C4-2B (cell line): ENCODE measurements around the gene SYNGR4.

Experiments used
- ZFX ChIP-seq: fragments of 450-650 bp; IDR thresholded peaks from 2 replicates; pipeline ENCODE4 v1.6.1; 2017
- TF ChIP-seq, protein P1 (sequence below): fragments of 450-650 bp; conservative IDR thresholded peaks from 2 replicates; pipeline ENCODE4 v1.5.1; 2017; ENCODE audit warnings: mild to moderate bottlenecking

DNA sequence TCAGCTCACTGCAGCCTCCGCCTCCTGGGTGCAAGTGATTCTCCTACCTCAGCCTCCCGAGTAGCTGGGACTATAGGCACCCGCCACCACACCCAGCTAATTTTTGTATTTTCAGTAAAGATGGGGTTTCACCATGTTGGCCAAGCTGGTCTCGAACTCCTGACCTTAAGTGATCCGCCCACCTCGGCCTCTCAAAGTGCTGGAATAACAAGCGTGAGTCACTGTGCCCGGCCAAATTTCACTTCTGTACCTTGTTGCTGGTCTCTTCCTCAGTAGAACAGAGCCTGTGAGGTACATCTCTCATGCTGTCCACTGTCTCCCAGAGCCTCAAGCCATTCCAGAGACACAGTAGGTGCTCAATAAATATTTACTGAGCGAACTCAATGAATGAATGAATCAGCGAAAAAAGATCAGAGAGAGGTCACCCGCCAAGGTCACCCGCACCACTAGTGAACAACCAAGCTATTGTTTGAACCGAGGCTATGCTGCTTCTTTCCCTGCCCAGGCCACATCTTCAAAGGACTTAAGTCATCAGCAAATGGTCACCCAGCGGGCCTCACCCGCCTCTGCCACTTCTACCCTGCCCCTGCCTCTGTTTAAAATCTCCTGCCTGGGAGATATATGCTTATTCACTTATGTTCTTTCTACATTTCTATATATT lies 9.7 kb upstream of the SYNGR4 start:
- TF ChIP-seq, protein P1, sequence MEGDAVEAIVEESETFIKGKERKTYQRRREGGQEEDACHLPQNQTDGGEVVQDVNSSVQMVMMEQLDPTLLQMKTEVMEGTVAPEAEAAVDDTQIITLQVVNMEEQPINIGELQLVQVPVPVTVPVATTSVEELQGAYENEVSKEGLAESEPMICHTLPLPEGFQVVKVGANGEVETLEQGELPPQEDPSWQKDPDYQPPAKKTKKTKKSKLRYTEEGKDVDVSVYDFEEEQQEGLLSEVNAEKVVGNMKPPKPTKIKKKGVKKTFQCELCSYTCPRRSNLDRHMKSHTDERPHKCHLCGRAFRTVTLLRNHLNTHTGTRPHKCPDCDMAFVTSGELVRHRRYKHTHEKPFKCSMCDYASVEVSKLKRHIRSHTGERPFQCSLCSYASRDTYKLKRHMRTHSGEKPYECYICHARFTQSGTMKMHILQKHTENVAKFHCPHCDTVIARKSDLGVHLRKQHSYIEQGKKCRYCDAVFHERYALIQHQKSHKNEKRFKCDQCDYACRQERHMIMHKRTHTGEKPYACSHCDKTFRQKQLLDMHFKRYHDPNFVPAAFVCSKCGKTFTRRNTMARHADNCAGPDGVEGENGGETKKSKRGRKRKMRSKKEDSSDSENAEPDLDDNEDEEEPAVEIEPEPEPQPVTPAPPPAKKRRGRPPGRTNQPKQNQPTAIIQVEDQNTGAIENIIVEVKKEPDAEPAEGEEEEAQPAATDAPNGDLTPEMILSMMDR, result no peak
- no peak for TF ChIP-seq ZFX
